ENCODE results near the gene CDKAL1.

CDKAL1 gene

GRCh38 chr6:21123507-21124436, 589.5 kb downstream of the CDKAL1 start:
- no peak for DNase-seq

- DNase-seq = no peak
These were observed 594.3 kb downstream of the CDKAL1 start for GRCh38 chr6:21128601-21129000.

DNA sequence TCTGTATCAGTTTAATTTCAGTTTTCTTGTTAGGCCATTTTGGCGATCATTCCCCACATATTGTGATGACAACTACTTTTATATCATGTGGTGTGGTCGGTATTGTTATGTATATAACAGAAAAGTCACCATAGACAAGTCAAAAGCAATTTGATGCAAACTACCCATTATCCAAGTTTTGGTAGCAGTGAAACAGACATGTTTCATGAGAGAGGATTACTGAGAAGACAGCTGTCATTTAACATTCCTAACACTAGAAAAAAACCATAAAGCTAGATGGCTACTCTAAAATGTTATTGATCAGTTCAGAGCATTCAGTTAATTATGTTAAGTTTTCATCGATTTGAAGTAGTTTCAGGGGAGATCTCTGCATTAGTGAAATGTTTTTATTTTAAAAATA, 597.1 kb downstream of the CDKAL1 start:
- DNase-seq = no peak

DNA sequence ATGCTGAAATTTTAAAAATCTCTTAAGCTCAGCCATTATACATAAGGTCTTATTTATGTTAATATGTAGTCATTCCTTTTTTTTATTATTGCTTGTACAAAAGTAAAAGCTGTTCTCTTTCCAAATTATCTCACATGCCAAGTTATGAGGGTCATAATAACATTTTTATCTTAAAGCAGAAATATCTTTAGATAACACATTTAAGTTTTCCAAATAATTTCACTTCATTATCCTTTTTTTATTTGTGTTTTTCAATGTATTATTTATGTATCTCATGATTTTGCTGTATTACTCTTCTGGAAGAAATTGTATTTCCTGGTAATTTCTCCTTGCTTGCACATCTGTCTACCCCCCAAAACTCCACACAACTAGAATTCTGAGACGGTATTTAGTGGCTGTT, 598.2 kb downstream of the CDKAL1 start:
- no peak for DNase-seq

- no peak for DNase-seq
These were observed 598.9 kb downstream of the CDKAL1 start for GRCh38 chr6:21132856-21133838.

- DNase-seq = no peak
These were observed 599.6 kb downstream of the CDKAL1 start for GRCh38 chr6:21133901-21134300.

DNA sequence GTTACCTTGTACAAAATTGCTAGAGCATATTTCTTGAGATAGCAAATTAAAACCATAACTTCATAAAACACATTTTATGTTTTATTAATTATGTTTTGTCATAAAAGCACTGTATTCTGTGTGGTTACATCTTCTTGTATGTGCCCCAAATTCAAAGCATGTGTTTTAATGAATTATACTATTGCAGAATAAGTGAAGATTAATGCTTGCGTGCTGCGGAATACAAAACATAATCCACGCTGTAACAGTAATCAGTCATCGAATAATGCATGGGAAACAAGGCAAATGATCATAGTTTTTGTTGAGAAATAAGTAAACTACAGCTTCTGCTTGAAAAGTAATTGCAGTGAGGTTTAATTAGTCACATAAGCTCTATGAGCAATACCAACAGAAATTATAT, 600.1 kb downstream of the CDKAL1 start:
- DNase-seq = no peak

- no peak for DNase-seq
These were observed 601.3 kb downstream of the CDKAL1 start for GRCh38 chr6:21135484-21136013.

DNA sequence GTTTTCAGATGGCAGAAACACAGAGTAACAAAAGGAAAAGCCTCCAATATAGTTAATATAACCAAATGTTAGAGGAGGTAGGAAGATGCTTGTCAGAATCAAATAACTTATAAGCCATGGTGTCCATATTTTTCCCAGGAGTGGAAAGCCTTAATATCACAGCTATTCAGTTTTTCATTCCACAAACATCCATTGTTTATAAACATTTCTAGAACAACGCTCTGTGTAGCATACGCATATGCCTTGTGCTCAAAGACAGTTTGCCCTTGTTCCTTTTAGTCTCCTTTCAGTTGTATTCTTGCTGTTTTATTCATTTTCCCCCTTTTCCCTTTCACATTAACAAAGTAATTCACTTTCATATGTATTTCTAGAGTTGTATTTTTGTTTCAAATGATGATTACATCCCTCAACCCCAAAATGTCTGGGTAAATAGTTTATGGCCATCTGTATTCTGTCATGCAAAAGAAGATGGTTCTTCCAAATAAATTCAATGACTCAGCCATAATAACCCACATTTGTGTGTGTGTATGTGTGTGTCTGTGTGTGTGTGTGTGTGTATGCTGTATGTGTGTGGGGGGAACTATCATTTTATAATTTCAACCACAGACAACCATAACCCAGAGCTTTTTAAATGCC, 603.6 kb downstream of the CDKAL1 start:
- DNase-seq = no peak

DNA sequence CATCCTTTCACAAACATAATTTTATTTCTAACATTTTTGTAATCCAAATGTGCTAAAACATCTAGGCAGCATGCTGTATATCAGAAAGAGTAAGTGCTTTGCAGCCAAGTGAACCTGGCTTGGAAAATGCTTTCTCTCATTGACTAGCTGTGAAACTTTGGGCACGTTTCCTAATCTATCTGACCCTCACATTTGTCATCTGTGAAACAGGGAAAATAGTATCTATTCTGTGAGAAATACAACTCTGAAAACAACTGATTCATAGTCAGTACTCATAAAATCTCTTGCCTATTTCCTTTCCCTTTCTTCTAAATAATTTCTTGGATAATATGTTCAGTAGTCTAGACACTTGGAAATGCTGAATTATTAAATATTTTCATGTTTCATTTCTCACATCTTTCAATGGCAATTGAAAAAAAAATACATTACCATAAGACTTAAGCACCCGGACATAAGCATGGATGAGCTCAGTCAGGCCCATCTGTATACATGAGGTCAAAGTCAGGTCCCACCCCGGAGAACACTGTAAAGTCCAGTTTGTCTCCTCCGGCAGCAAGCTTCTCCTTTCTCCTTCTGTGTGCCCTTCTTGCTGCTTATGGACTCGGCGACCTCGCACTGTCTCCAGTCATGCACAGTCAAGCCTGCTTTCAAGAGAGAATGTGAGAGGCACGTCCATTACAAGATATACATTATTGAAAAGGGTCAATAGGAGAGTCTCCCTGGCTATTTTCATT, 604.2 kb downstream of the CDKAL1 start:
- DNase-seq = no peak

DNA sequence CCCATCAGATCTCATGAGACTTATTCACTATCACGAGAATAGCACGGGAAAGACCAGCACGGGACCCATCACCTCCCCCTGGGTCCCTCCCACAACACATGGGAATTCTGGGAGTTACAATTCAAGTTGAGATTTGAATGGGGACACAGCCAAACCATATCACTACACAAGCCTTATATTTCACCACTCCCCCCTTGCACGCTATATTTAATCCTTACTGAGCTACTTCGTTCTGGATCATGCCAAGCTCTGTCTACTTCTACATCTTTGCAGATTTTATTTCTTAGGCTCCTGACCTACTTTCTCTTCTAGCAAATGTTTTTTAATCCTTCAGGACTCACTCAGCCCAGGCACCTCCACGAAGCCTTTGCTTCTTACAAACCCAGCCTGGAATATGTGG, 606.7 kb downstream of the CDKAL1 start:
- DNase-seq = no peak

DNA sequence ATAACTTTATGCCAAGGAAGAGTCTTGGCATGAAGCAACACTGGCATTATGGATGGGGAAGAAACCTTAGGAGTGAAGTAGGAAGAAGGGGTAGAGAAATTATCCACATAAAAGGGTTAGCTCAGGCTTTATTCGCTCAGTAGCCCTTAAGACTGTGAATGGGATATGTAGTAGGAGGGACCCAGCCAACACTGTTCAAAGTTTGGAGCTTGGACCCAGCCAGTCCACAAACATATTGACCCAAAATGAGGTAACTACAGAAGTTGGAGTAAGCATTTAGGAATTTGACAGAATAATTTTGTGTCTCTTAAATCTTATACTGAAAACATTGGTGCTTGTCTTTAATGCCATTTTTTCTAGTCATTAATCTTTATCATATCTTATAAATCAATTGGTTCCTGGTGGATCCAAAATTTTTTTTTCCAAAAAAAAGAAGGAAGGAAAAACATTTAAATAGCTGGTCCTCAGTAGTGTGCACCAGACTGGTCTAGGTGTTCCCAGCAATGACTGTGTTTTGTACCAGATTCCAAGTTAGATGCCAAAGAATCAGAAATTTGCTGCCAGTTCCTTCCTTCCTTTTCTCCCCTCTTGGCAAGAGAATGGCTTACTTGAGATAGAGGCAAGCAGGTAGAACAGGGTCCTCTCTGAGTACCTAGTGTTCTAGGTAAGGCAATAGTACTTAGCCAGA, 607.5 kb downstream of the CDKAL1 start:
- no peak for DNase-seq

DNA sequence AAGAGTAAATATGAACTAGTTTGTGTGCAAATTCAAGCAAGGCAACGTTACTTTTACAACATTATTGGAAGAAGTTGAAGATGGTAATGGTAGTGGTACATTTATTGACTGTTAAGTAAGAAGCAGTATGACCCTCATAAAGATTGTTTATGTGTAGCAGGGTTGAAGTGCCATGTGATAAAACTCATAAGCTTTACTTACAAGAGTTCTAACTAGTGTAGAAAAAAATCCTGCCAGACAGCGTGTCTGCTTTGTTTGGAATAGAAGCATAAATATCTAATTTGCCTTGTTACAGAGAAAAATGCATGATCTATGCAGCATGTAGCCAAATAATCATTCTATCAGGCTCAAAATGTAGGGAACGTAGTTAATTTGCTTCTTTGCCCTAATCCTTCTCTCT, 608.5 kb downstream of the CDKAL1 start:
- no peak for DNase-seq

GRCh38 chr6:21143645-21144044, 609.4 kb downstream of the CDKAL1 start:
- DNase-seq = no peak

GRCh38 chr6:21144928-21145327, 610.7 kb downstream of the CDKAL1 start:
- no peak for DNase-seq

GRCh38 chr6:21147995-21148394, 613.7 kb downstream of the CDKAL1 start:
- DNase-seq = no peak

- no peak for DNase-seq
These were observed 615.2 kb downstream of the CDKAL1 start for GRCh38 chr6:21149470-21149869.

GRCh38 chr6:21150667-21151066, 616.4 kb downstream of the CDKAL1 start:
- DNase-seq = no peak

DNA sequence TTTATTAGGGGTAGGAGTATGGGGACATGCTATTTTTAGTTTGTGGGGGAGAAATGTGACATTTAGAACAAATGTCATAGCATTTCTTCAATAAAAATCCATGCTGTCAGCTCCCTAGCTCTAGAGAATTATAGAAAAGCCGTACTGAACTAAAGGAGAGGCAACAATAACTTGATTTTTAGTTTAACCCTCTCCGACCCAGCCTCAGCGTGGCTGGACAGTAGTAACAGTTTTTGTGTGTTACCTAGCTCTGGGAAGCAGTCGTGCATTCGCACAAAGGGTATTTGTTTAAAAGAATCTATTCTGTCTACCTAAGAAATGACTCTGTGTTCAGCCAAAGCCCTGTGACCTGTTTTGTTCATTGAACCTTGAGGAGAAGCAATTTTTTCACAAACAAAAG, 616.9 kb downstream of the CDKAL1 start:
- DNase-seq = no peak

DNA sequence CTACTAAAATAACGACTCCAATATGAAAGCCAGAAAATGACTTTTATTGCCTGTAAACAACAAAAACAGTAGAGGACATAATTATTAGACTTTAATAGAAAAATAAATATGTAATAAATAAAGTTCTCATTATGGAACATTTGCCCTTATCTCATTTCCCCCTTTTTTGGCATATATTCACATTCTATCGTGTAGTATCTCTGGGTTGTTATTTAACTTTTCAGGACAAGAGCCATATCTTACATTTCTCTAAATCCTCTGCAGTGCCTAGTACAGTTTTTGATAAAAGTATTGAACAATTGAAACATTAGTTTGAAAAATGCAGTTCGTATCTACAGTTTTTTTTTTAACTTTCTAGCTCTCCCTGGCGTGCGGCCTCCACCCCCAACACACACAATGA, 617.3 kb downstream of the CDKAL1 start:
- no peak for DNase-seq

- DNase-seq = no peak
These were observed 623.1 kb downstream of the CDKAL1 start for GRCh38 chr6:21157186-21157929.
